Loucy (cell line): ENCODE results near the gene FAM83F.

Source experiments
- H2AFZ ChIP-seq: fragments of 200-600 bp; sonication (generic); 2 replicates; pipeline ENCODE4 v1.6.0; 2016; ENCODE audit warnings: antibody characterized with exemption, mild to moderate bottlenecking, low read length, moderate library complexity
- H3F3A ChIP-seq: fragments of 200-600 bp; 2 replicates; pipeline ENCODE4 v1.6.0; 2016; ENCODE audit warnings: antibody characterized with exemption, low read depth, mild to moderate bottlenecking
- H3K27me3 ChIP-seq: fragments of 200-600 bp; sonication (generic); 2 replicates; pipeline ENCODE4 v1.6.1; 2014; ENCODE audit warnings: low read length, mild to moderate bottlenecking; ENCODE audit not compliant: insufficient read depth, poor library complexity, severe bottlenecking
- H3K36me3 ChIP-seq: fragments of 200-600 bp; sonication (generic); 2 replicates; pipeline ENCODE4 v1.6.1; 2016; ENCODE audit warnings: low read length; ENCODE audit not compliant: insufficient read depth
- H3K4me1 ChIP-seq: fragments of 200-600 bp; sonication (generic); 2 replicates; pipeline ENCODE4 v1.5.1; 2014; ENCODE audit warnings: low read length, mild to moderate bottlenecking; ENCODE audit not compliant: insufficient read depth, poor library complexity, severe bottlenecking
- H3K4me2 ChIP-seq: fragments of 200-600 bp; sonication (generic); 2 replicates; pipeline ENCODE4 v1.6.0; 2014; ENCODE audit warnings: antibody characterized with exemption, low read length, low read depth, mild to moderate bottlenecking; ENCODE audit not compliant: poor library complexity, severe bottlenecking
- H3K4me3 ChIP-seq: fragments of 200-600 bp; sonication (generic); 2 replicates; pipeline ENCODE4 v1.5.1; 2014; ENCODE audit warnings: low read length, mild to moderate bottlenecking, mixed read lengths; ENCODE audit not compliant: poor library complexity, severe bottlenecking
- H3K79me2 ChIP-seq: fragments of 200-600 bp; sonication (generic); 2 replicates; pipeline ENCODE4 v1.6.1; 2014; ENCODE audit warnings: low read length; ENCODE audit not compliant: insufficient read depth
- H3K9ac ChIP-seq: fragments of 200-600 bp; sonication (generic); 2 replicates; pipeline ENCODE4 v1.6.0; 2014; ENCODE audit warnings: mild to moderate bottlenecking, low read depth, low read length, moderate library complexity; ENCODE audit not compliant: poor library complexity, severe bottlenecking
- H3K9me2 ChIP-seq: fragments of 200-600 bp; sonication (generic); replicated peaks from 2 replicates; pipeline ENCODE4 v1.6.1; 2016; ENCODE audit warnings: low read depth, low read length, mixed read lengths
- H3K9me3 ChIP-seq: fragments of 200-600 bp; sonication (generic); 2 replicates; pipeline ENCODE4 v1.6.1; 2014; ENCODE audit warnings: mild to moderate bottlenecking, antibody characterized with exemption, low read length, low read depth; ENCODE audit not compliant: insufficient read depth
- H4K20me1 ChIP-seq: fragments of 200-600 bp; sonication (generic); 2 replicates; pipeline ENCODE4 v1.6.0; 2014; ENCODE audit warnings: antibody characterized with exemption, low read length, mild to moderate bottlenecking; ENCODE audit not compliant: insufficient read depth, poor library complexity, severe bottlenecking
- EZH2phosphoT487 ChIP-seq: fragments of 200-600 bp; IDR thresholded peaks from 2 replicates; pipeline ENCODE4 v1.6.1; 2018; ENCODE audit warnings: antibody characterized with exemption, mild to moderate bottlenecking, moderate library complexity, borderline replicate concordance
- TF ChIP-seq, protein P1 (sequence below): fragments of 200-600 bp; sonication (generic); conservative IDR thresholded peaks from 2 replicates; pipeline ENCODE4 v1.5.1; 2014; ENCODE audit warnings: mild to moderate bottlenecking, antibody characterized with exemption, low read length

FAM83F gene

DNA sequence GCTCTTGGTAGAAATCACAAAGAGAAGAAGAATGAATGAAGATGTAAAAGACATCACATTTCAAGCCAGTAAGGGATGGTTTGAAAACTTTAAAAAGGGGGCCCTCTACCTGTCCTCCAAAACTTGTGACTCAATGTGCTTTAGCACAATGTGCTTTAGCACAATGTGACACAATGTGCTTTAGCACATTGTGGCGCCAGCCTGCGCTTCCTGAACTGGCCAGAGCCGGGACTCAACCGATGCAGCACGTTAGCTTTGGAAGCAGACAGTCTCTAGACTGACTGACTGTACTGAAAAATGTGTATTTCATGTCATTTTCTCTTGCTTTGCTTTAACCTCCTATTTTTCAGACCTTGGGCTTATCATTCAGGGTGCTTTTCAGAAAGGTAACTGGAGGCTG lies 63.5 kb downstream of the FAM83F start:
- H3K79me2 ChIP-seq: peaks cover 91% of the 10 kb centered on the region

DNA sequence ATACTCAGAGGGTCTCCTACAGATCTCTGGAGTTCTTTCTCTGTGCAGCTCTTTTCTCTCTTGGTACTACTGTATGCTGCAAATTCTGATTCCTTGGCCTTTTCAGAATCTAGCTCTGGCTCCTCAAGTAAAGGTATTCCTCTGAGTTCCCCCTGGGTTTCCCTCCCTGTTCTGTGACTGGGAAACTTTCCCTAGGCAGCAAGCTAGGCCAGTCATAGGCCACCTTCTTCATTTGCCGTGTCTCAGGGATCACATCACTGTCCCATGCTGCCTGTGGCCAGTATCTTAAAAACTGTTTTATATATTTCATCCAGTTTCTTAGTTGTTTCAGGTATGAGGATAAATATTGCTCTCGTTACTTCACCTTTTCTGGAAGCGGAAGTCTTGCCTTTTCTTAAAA lies 71.2 kb downstream of the FAM83F start:
- Histone ChIP-seq H3K9me2 (no peaks in the 10 kb centered on the region), H3K9me3 (no peaks in the 10 kb centered on the region), H3K27me3 (no peaks in the 10 kb centered on the region), H2AFZ (no peak overlapping the region), H3K36me3 (no peaks in the 10 kb centered on the region; the same call in 1 of the 2 replicates), H3K4me3 (no peak overlapping the region), H3K4me2 (no peak overlapping the region), H4K20me1 (peaks cover 28% of the 10 kb centered on the region), H3K9ac (no peak overlapping the region), H3K79me2 (peaks cover 97% of the 10 kb centered on the region), H3K4me1 (peaks cover 17% of the 10 kb centered on the region), H3F3A (no peaks in the 10 kb centered on the region)
- no peak for TF ChIP-seq EZH2phosphoT487
- TF ChIP-seq, protein P1, sequence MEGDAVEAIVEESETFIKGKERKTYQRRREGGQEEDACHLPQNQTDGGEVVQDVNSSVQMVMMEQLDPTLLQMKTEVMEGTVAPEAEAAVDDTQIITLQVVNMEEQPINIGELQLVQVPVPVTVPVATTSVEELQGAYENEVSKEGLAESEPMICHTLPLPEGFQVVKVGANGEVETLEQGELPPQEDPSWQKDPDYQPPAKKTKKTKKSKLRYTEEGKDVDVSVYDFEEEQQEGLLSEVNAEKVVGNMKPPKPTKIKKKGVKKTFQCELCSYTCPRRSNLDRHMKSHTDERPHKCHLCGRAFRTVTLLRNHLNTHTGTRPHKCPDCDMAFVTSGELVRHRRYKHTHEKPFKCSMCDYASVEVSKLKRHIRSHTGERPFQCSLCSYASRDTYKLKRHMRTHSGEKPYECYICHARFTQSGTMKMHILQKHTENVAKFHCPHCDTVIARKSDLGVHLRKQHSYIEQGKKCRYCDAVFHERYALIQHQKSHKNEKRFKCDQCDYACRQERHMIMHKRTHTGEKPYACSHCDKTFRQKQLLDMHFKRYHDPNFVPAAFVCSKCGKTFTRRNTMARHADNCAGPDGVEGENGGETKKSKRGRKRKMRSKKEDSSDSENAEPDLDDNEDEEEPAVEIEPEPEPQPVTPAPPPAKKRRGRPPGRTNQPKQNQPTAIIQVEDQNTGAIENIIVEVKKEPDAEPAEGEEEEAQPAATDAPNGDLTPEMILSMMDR: no peak

More for the DNA sequence above, 63.5 kb downstream of the FAM83F start:
- TF ChIP-seq, protein P1: no peak
- no peak for TF ChIP-seq EZH2phosphoT487
- Histone ChIP-seq H3K36me3 (no peaks in the 10 kb centered on the region), H3K4me2 (peak overlapping the region; percentile 69), H3K4me3 (peak overlapping the region; percentile 56), H3K9me3 (no peaks in the 10 kb centered on the region), H3K9ac (peak overlapping the region; percentile 11), H3K27me3 (no peaks in the 10 kb centered on the region), H3F3A (peaks cover 30% of the 10 kb centered on the region), H3K9me2 (no peaks in the 10 kb centered on the region), H3K4me1 (peaks cover 59% of the 10 kb centered on the region), H4K20me1 (peaks cover 47% of the 10 kb centered on the region), H2AFZ (no peak overlapping the region)

DNA sequence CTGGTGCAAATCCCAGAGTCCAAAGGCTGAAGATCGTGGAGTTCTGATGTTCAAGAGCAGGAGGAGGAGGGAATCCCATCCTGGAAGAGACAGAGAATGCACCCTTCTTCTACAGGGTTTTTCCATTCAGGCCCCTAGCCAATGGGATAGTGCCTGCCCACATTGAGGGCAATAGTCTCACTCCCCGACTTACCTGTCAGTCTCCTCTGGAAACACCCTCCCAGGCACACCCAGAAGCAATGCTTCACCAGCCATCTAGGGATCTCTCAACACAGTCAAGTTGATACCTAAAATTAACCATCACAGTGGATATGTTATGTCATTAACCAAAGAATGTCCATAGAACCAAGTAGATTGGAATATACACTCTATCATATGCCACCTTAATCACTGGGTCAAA lies 72.9 kb downstream of the FAM83F start:
- no peaks in the 10 kb centered on the region for H3K9me2 ChIP-seq
- H4K20me1 ChIP-seq: peaks cover 41% of the 10 kb centered on the region
- no peak overlapping the region for H2AFZ ChIP-seq
- H3F3A ChIP-seq: no peaks in the 10 kb centered on the region
- no peak overlapping the region for H3K4me2 ChIP-seq
- H3K79me2 ChIP-seq: peaks cover 98% of the 10 kb centered on the region
- H3K36me3 ChIP-seq: no peaks in the 10 kb centered on the region; the same call in 1 of the 2 replicates
- no peaks in the 10 kb centered on the region for H3K9me3 ChIP-seq
- H3K4me1 ChIP-seq: peaks cover 23% of the 10 kb centered on the region
- no peak overlapping the region for H3K4me3 ChIP-seq
- H3K27me3 ChIP-seq: no peaks in the 10 kb centered on the region
- TF ChIP-seq, protein P1: no peak
- no peak for TF ChIP-seq EZH2phosphoT487
- H3K9ac ChIP-seq: no peak overlapping the region
